ENCODE data around the gene AGR3. TPM values are rescaled to one million over a fixed set of nuclear protein-coding genes. Genes with fewer than 3 reads are reported as not detected.

AGR3 gene
- total RNA-seq, 2 donors from 2014 or later: not detected

Other genes with a start within 250 kb of the AGR3 start
- gene ANKMY2, start 236.2 kb downstream of the AGR3 start, total RNA-seq: 10 to 100 TPM; 25.1 to 28.6 TPM
- 100 to 1,000 TPM; 133 to 144 TPM for gene BZW2, start 235.8 kb downstream of the AGR3 start, total RNA-seq
- gene TSPAN13, start 128.2 kb downstream of the AGR3 start, total RNA-seq: 10 to 100 TPM; 19.6 to 20.1 TPM
- not detected for gene AGR2, start 77.0 kb downstream of the AGR3 start, total RNA-seq